HG02885 (cell line): ENCODE data around the gene TTBK1.

Experiments
- ATAC-seq: cut with Tn5 transposase; IDR thresholded peaks from one replicate; pipeline ENCODE4 v1.9.1; 2021; ENCODE audit warnings: mild to moderate bottlenecking; ENCODE audit not compliant: unreplicated experiment, poor library complexity

TTBK1 gene

DNA sequence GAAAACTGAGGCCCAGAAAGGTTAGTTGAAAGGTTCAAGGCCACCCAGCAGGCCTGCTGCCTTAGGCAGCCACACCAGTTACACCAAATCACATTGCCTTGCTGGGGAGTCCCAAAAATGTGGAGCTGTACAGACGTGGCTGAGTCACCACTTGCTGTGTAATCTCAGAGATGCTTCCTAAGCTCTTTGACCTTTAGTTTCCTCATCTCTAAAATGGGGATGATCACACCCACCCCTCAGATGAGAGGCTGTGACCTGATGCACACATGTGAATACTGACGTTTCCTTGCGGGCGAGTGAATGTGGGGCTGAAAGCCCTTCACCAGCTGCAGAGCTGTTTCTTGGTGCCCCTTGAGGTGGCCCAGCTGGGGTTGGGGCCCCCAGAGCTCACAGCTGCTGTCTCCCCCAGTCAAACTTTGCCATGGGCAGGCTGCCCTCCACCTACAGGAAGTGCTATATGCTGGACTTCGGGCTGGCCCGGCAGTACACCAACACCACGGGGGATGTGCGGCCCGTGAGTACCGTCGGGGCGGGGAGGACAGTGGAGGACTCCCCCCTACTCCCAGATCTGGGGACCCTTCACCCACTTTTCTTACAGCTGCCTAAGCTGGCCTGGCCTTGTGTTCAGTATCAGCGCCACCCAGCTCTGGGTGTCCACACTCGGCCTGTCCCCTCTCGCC, 11.0 kb downstream of the TTBK1 start:
- ATAC-seq: no peak

DNA sequence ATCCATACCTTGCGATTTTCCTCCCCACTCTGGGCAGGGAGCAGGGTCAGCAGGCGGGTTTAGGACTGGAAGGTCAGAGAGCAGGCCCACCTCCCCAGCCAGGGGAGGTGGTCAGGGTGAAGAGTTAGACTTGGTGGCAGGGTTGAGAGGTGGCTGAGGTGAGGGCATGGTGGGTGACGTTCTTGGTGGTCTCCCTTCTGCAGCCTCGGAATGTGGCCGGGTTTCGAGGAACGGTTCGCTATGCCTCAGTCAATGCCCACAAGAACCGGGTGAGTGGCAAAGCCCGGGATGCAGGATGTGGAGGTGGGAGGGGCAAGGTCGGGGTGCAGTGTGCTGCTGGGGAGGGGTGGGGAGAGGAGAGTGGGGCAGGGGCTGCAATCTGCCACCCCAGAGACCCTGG, 11.6 kb downstream of the TTBK1 start:
- ATAC-seq: no peak

DNA sequence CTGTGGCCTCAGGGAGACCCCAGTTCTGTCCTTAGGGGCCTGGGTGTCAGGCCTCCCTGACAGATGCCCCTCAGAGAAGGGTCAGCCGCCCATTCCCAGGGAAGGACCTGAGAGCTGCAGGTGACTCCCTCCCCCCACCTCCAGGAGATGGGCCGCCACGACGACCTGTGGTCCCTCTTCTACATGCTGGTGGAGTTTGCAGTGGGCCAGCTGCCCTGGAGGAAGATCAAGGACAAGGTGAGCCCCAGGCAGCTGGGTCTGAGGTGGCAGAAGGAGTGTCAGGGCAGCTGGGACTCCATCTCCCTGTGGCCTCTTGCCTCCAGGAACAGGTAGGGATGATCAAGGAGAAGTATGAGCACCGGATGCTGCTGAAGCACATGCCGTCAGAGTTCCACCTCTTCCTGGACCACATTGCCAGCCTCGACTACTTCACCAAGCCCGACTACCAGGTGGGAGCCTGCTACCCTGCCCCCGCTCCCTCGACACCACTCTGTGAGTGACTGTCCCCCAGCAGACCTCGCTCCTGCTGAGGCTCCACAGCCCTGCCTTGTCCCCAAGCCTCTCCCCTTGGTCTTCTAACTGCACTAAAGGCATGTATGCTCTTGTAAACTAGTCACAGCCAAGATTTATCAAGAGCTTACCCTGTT, 12.2 kb downstream of the TTBK1 start:
- no peak for ATAC-seq

DNA sequence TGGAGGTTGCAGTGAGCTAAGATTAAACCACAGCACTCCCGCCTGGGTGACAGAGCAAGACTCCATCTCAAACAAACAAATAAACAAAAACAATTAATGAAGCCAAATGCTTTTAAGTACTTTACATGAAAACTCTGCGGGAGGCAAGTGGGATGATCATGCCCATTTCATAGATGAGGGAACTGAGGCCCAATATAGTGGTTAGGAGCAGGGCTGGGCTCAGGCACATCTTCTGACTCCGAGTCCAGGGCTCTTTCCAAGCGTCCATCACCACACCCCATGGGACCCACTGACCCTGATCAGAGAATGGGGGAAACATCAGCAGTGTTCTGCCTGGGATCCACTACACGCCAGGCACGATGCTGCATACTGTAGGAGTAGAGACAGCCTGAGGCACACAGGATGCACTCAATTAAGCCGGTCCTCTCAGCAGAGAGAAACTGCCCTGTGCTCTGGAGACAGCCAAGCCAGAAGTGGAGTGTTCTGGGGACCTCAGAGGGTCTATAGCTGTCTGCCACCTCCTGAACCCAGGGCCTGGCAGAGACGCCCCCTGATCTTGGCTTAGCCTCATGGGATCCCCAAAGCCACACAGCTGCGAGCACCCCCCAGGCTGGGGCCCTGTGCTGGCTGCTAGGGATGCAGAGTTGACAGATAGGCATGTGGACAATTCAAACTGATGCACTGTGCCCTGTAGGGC, 13.5 kb downstream of the TTBK1 start:
- no peak for ATAC-seq

DNA sequence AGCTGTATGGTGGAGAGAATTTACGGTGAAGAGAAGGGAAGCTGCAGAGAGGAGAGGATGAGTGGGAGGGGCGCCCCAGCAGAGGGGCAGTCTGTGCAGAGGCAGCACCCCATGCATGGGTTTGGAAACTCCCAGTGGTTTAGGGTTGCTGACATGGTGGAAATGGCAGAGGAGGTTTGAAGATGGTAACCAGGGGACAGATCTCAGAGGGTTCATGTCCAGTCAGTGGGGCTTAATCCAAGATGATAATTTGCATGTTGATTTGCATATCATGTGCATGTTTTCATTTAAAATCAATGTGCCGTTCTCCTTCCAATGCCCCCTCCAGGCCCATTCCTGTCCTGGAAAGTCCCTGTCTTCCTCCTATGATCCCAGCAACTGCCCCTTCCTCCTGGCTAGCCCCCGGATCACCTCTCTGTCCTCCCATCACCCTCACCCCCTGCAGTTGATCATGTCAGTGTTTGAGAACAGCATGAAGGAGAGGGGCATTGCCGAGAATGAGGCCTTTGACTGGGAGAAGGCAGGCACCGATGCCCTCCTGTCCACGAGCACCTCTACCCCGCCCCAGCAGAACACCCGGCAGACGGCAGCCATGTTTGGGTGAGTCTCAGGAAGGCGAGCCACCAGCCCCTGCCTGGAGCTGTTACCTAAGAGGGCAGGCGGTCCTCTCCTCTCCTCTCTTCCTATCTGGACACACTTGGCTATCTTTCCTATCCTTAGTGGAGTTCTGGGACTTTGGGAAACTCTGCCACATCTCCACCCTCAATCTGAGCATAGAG, 14.3 kb downstream of the TTBK1 start:
- no peak for ATAC-seq

DNA sequence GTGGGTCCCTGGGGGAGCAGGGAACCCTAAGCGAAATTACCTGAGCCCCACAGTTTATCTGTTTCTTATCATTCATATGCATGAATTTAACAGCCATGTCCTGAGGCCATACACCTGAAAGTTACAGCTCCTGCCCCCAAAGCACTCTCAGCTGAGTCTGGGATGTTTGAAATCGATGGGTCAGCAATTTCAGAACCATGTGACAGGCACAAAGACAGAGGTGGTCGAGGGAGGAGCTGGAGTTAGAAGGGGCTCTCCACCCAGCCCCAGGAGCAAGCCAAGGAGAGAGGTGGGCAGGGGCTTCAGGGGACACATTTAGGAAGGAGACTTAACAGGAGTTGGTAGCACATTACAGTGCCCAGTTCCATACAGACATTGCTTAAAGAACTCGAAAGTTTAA, 14.9 kb downstream of the TTBK1 start:
- no peak for ATAC-seq

DNA sequence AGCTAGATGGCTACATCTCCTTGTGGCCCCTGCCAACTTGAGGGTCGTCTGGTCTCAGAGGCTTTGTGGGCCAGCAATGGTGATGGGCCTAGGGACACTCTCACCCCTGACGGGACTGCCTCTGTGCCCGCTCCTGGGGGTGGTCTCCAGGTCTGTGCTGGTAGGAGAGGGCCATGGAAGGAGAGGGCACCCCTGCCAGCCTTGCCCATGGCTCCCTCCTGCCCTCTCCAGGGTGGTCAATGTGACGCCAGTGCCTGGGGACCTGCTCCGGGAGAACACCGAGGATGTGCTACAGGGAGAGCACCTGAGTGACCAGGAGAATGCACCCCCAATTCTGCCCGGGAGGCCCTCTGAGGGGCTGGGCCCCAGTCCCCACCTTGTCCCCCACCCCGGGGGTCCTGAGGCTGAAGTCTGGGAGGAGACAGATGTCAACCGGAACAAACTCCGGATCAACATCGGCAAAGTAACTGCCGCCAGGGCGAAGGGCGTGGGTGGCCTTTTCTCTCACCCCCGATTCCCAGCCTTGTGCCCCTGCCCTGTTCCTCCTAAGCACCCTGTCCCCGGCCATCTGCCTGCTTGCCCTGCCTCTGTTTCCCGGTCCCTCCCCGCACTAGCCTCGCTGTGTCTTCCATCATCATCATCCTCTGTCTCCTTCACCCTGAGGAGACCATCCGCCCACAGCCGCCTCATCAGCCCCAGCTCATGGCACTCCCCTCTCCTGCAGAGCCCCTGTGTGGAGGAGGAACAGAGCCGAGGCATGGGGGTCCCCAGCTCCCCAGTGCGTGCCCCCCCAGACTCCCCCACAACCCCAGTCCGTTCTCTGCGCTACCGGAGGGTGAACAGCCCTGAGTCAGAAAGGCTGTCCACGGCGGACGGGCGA, 15.8 kb downstream of the TTBK1 start:
- ATAC-seq: no peak

DNA sequence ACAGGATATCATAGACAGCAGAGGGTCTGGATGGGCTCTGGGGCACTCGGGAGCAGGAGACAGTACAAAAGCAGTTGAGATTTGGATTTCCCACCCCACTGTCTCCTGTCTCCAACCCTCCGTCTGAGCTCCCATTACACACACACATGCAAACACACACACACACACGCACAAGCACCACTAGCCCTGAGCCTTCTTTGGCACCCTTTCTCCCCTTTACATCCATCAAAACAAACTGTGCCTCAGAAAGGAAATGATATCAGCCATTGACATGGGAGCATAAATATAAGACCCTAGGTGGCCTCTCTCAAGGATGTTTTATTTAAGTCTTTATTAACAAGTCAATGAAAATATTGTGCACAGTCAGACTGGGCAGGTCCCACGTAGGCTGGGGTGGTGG, 17.5 kb downstream of the TTBK1 start:
- ATAC-seq: no peak

DNA sequence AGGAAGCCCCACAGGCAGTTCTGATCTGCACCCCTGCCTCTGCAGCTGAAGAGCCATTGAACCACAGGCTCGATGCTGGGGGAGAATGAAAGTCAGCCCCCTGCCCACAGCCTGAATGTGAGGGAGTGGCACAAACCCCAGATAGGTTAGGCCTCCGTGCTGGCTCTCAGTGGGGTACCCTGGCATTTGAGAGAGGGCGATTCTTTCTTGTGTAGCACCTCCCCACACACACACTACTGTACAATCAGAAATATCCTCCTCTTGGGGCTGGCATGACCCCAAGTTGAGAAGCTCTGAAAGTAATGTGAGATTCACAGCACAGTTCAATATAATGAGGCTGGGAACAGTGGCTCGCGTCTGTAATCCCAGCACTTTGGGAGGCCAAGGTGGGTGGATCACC, 17.9 kb downstream of the TTBK1 start:
- no peak for ATAC-seq

DNA sequence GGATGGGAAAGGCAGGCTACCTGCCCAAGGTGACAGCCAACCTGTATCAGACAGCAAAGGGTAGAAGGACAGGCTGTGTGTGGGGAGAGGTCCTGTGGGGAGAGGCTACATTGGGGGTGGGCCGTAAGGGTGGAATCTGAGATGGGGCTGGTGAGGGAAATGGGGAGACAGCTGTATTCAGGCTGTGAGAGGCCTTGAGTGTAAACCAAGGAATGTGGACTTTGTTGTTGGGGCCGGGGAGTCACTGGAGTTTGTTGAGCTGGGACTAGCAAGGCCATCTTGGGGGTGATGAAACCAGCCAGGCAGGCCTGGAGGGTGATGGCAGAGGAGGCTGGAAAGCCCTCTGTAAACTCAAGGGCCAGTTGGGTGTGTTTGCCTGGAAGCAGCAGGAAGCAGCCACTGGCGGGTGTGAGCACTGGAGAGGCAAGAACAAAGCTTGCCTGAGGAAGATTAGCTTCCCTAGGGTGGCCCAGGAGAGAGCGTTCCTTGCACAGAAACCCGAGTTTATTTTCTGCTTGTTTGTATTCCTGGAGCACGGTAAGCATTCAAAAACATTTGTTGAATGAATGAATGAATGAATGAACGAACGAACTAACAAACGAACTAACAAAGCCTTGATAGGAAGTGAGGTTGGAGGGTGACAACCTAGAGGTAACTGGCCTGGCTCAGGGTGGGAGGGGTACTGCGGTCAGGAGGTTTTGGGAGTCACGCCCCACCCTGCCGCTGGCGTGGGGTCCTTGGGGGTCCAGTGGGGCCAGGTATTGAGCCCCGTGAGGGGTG, 18.9 kb downstream of the TTBK1 start:
- no peak for ATAC-seq

DNA sequence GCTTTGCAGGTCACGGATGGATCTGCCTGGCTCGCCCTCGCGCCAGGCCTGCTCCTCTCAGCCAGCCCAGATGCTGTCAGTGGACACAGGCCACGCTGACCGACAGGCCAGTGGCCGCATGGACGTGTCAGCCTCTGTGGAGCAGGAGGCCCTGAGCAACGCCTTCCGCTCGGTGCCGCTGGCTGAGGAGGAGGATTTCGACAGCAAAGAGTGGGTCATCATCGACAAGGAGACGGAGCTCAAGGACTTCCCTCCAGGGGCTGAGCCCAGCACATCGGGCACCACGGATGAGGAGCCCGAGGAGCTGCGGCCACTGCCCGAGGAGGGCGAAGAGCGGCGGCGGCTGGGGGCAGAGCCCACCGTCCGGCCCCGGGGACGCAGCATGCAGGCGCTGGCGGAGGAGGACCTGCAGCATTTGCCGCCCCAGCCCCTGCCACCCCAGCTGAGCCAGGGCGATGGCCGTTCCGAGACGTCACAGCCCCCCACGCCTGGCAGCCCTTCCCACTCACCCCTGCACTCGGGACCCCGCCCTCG, 19.6 kb downstream of the TTBK1 start:
- ATAC-seq: no peak

DNA sequence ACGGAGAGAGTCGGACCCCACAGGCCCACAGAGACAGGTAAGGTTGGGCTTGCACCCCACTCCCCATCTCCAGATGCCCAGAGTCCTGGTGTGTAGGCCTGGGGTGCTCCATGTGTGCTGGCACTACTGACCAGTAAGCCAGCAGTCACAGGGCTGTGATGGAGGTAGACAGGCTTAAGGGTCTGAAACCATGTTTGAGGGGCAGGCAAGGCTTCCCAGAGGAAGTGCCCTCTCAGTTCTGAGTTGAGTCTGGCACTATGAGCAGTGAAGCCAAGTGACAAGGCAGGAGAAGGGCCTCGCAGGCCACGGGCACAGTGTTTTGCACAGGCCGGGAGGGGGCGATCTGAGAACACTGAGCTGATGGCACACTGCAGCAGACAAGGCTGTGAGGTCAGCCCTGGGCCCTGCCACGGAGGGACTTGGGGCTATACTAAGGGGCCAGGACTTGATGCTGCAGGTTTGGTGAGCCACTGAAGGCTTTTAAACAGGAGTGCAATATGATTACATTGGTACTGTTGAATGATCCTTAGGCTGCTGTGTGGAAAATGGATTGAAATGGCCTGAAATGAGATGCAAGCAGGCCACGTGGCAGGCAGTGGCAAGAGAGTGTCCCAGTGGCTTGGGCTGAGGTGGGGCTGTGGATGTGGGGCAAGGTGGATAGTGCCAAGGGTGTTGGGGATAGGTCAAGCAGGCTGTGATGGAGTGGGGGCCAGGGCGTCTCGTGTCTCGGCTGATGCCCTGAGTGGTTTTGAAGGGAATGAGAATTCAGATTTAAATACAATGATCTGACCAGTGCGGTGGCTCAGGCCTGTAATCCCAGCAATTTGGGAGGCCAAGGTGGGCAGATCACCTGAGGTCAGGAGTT, 20.3 kb downstream of the TTBK1 start:
- ATAC-seq: peak; percentile 75

DNA sequence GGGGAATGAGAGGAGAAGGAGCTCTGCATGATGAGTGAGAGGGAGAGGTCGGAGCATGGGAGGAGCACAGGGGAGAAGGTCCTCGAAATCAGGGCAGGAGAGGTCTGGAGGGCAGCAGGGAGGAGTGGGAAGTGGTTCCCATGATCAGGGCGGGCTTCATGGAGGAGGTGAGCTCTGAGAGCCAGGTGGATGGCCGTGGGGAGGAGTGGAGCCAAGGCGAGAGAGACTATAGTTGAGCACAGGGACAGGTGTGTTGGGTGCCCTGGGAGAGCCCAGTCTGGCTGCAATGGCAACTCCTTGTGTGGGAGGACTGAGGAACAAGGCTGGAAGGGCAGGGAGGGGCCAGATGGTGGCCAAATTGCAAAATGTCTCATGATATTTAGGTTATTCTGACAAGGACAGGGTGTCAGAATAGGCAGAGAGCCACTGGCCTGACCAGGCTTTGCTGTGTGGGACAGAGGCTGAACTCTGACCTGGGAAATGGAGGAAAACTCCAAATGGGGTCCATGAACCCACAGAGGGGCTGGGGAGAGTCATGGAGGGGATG, 21.4 kb downstream of the TTBK1 start:
- no peak for ATAC-seq

DNA sequence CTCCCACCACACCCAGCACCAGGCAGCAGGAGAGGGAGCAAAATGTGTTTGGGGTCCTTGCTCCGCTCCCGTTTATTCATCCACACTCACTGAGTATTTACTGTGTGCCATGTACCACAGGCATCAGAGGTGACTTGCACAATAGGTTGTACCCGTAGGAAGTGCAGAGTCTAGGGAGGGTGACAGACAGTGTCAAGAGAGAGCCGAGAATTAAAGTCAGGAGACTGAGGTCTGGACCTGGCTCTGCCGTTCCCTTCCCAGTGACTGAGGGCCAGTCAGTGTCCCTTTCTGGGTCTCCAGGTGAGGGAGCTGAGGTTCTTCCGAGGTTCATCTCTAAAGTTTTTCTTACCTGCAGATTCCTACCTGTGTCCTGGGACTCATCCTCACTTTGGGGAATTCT, 22.3 kb downstream of the TTBK1 start:
- no peak for ATAC-seq

DNA sequence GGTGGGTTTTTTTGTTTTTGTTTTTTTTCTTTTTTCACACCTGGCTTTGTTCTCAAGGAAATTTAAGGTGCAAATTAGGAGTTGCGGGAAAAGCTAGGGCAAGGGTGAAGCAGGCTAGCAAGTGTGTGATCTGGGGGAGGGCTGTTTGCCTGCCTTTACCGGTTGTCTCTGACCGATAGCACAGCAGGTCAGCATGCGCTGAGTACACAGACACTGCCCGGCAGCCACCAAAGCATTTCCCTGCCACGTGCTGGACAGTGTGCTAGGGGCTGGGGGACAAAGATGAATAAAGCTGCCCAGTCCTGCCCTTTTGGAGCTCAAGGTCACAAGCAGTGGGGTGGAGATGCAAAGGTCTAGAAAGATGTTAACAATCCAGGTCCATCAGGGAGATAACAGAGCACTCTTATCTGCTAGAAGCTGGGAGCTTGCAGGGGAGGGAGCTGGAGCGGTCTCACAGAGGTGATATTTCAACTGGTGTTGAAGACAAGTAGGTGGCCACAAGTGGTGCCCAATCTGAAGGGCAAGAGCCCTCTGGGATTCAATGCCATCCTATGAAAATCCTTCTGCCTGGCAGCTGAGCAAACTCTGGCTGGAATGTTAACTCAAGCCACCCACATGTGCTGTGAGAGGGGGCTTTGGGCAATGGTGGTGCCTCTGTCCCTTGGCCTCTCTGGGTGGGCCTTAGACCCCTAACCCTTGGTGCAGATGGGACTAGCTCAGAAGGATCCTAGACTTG, 24.5 kb downstream of the TTBK1 start:
- ATAC-seq: no peak

DNA sequence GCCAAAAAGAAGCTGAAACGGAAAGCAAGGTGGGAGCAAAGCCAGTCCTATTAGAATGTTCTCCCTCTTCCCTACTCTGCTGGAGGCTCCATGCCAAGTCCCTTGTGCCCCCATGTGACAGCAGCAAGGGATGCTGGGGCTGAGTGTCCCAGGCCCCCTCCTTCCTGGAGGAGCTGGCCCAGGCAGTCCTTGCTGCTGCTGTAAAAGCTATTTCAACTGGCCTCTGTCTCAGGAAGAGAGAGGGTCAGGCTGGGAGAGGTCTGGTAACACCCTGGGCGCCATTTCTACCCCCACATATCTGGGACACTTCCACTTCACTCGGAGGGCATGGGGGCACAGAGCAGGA, 25.0 kb downstream of the TTBK1 start:
- ATAC-seq: no peak

DNA sequence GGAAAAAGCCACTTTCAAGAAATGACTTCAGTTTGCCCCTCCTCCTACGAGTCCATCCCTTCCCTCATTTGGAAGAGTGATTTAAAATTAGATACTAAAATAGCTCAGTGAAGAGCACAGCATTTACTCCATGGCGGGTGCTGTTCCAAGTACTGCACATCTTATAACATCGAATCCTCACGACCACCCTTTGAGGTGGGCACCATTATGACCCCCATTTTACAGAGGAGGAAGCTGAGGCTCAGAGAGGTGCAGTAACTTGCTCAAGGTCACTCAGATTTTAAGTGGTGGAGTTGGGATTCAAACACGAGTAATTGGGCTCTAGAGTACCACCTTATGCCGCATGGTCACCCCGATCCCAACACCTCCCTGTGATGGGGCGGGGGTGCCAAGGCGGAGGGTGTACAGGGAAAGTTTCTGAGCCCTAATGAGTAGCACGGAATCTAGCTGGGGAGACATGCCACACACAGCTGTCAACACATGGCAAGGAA, 25.5 kb downstream of the TTBK1 start:
- no peak for ATAC-seq
